NCI-H1436 treated with DMSO at 0.1 percent for 48 hours (cell line): ENCODE data around the gene COL6A1.
"Not testable (repeated sequence)": the region's sequence is repeated elsewhere in the genome, so short reads cannot be mapped to it uniquely, and the experiment has no call there.

Source experiments
- DNase-seq: peaks from one replicate; lab custom pipeline; 2025; lab: John Stamatoyannopoulos, UW

The COL6A1 gene

DNA sequence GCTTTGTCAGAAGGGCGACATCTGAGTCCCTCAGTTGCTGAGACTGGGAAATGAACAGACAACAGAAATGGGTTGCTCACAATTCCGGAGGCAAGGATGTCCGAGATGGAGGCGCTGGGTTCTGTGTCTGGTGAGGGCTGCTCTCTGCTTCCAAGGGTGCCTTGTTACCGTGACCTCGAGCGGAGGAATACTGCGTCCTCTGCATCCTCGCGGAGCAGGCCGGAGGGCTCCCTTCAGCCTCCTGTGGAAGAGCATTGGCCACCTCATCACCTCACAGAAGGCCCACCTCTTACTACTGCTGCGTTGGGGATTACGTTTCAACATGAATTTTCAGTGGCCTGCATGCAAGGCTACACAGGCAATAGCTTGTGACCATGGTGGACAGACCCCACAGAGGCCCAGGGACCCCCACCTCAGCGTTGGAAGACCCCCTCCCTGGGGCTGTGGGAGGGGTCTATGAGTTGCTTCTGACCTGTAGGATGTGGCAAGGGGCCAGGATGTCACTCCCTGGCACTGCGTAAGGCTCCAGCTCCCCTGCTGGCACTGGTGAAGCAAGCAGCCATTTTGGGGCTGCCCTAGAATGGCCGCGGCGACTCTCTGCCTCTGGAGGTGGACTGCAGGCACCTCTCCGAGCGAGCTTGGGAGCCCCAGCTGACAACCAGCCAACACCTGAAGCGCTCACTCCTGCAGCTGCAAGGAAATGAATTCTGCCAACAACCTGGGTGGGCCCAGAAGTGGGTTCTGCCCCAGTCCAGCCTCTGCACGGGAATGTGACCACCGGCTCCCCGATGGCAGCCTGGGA, 36.3 kb upstream of the COL6A1 start:
- no peak for DNase-seq

- no peak for DNase-seq
These were observed 35.7 kb upstream of the COL6A1 start for GRCh38 chr21:45945868-45946210.

DNA sequence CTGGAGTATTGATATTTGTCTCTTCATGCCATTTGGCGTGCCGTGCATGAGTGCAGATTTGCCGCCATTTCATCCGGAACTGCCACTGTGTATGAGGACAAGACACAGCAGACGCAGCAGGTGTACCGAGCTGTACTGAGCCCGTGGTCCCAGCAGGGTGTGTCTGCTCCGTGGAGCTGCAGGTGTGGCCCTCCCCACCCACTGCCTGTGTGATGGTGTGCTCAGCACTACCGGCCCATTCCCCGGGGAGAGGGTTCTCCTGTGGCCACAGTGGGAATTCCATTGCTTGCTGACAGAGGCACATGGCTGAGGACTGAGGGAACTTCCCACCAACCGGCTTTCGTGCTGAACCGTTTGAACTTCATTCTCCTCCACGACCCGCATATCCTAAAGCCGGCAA, 34.3 kb upstream of the COL6A1 start:
- no peak for DNase-seq

DNA sequence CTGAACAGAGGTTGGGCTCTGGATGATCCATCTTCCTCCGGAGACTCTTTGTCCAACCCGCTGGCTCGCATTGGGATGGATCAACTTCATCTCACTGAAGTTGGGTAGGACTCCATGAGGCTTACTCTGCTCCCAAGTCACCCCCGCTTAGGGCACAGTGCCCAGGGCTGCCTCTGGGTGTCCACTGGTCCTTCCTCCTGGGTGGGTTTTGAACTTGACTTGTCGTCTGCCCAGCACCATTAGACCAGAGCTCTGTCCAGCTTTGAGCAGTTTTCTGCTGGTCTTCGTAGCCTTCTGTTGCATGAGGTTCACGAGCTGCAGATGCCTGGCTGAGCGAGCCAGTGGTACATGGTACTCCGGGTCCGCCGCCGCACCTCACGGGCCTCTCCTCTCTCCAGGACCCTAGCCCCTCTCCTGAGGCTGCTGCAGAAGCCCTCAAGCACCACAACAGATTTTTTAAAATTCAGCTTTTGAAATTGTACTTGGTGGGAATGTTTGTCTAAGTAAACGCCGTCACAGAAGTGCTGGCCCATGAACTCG, 33.8 kb upstream of the COL6A1 start:
- no peak for DNase-seq

GRCh38 chr21:45948576-45949141, 32.9 kb upstream of the COL6A1 start:
- no peak for DNase-seq

- no peak for DNase-seq
These were observed 31.4 kb upstream of the COL6A1 start for GRCh38 chr21:45949928-45950739.

- no peak for DNase-seq
These were observed 30.6 kb upstream of the COL6A1 start for GRCh38 chr21:45950740-45951515.

- no peak for DNase-seq
These were observed 29.9 kb upstream of the COL6A1 start for GRCh38 chr21:45951676-45952075.

GRCh38 chr21:45952527-45952926, 29.0 kb upstream of the COL6A1 start:
- DNase-seq, result not testable (repeated sequence)

DNA sequence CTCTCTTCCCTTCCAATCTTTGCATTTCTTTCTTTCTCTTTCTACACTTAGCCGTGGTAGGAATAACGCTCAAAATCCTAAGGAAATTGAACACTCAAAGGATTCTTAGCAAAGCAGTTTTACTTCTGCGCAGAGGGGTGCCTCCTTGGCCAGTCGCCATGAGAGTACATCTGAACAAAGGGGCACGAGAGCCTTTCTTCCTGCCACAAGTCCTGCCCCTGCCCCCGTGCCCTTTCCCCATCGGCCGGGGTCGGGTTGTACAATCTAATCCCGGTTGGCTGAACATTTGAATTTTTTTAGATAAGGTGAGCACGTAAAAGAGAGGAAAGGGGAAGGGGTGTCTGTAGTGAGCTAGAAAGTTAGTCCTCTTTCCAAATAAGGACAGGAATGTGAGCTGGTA, 28.6 kb upstream of the COL6A1 start:
- DNase-seq, result no peak

DNA sequence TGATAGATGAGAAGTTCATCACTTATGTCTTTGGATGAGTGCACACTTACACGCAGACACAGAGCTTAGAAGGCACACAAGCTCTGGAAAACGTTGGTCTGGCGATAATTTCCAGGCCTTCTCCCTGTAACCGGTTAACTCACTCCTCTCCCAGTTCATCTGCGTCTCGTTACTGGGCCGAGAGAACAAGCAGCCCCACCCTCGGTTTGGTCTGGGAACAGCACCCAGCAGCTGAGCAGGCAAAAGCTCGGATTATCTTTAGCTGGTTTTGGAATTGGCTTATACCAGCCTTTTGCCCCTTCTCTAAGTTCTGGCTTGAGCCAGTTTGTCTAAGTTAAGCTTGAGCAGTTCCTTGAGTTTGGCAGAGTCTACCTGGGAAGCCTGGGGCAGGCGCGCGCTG, 27.3 kb upstream of the COL6A1 start:
- no peak for DNase-seq

GRCh38 chr21:45954921-45955320, 26.6 kb upstream of the COL6A1 start:
- no peak for DNase-seq

DNA sequence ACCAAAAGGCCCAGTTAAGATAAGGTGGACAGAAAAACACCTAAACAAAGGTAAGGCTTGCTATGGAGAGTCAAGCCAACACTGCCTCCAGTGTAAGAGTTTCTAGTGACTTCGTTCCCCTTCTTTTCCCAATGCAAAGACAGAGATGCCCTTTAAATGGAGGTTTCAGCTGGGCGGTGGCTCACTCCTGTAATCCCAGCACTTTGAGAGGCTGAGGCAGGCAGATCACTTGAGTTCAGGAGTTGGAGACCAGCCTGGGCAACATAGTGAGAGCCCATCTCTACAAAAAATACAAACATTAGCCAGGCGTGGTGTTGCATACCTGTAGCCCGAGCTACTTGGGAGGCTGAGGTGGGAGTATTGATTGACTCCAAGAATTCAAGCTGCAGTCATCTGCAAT, 24.0 kb upstream of the COL6A1 start:
- DNase-seq, result no peak

GRCh38 chr21:45957981-45958600, 23.5 kb upstream of the COL6A1 start:
- DNase-seq, result no peak

GRCh38 chr21:45959182-45959581, 22.4 kb upstream of the COL6A1 start:
- no peak for DNase-seq

GRCh38 chr21:45959779-45960390, 21.7 kb upstream of the COL6A1 start:
- no peak for DNase-seq

- not testable (repeated sequence) for DNase-seq
These were observed 20.2 kb upstream of the COL6A1 start for GRCh38 chr21:45961408-45961807.

DNA sequence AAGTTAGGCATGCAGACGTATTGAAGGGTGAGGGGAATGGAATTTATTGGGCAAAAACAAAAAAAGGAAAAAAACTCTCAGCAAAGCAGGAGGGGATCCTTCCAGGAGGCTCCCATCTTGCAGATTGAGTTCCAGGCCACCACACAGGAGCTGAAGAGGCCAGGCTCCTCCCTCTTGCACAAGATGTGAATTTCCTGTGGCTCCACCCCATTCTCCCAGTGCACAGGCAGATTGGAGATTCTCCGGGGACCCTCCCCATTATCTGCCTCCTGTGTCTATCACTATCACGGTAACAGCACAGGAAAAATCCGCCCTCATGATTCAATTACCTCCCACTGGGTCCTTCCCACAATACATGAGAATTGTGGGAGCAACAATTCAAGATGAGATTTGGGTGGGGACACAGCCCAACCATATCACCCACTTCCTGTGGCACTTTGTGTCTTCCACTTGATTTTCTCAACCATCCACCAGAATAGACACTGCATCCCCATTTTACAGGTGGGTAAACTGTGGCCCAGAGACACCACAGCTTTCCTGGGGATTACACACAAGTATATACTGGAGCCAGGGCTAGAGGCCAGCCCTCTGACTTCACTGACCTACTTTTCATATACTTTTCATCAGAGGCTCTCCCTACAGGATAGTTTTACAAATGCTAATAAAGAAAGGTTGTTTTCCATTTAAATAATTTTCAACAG, 18.9 kb upstream of the COL6A1 start:
- DNase-seq, result no peak

DNA sequence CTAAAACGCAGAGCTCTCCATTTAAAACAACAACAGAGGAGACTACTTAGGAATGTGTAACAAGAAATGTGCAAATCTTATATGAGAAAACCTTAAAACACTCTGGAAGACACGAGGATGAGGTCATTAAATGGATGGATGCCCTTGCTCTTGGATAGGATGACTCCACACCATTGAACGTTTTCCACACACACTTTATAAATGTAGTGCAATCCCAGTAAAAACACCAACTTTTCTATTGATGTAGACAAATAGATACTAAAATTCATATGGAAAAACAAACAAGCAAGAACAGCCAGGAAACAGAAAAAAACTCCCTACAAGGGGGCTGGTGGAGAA, 18.4 kb upstream of the COL6A1 start:
- DNase-seq, result no peak

DNA sequence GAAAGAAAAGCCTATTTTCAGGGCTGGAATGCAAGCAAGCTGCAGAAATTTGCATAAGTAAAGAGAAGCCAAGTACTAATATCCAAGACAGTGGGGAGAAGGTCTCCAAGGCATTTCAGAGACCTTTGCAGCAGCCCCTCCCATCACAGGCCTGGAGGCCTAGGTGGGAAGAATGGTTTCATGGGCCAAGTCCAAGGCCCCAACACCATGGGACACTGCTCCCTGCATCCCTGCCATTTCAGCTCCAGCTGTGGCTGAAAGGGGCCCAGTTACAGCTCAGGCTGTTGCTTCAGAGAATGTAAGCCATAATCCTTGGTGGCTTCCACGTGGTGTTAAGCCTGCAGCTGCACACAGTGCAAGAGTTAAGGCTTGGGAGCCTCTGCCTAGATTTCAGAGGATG, 16.9 kb upstream of the COL6A1 start:
- DNase-seq, result no peak
